GM12878 (cell line): ENCODE results near the gene OR7D2. TPM values are rescaled to one million over a fixed set of nuclear protein-coding genes. Genes with fewer than 3 reads are reported as not detected.

ENCODE experiments used
- ATAC-seq: fragments of 200-7000 bp; cut with Tn5 transposase; 3 replicates; pipeline ENCODE4 v1.9.1; 2020; ENCODE audit warnings: mild to moderate bottlenecking, moderate library complexity
- BruUV-seq: library from RNA; stranded (reverse); fragments of 400-500 nt; replicated peaks from 2 replicates; lab custom pipeline; 2021; lab: Mats Ljungman, UMichigan
- CTCF ChIA-PET: fragments of 300-600 bp; sonication (Branson Sonifier 250); formaldehyde crosslinking; extraction: SDS; loops from one replicate; lab custom pipeline; 2021; ENCODE audit warnings: inconsistent platforms; lab: Yijun Ruan, JAX
- POLR2A ChIA-PET: fragments of 350-600 bp; formaldehyde crosslinking; extraction: SDS; loops from one replicate; lab custom pipeline; 2021; ENCODE audit warnings: inconsistent platforms; lab: Charles Lee
- RAD21 ChIA-PET: fragments of 300-600 bp; sonication (Branson Sonifier 250); formaldehyde crosslinking; loops from one replicate; lab custom pipeline; 2023; ENCODE audit warnings: antibody characterized with exemption; ENCODE audit not compliant: unreplicated experiment; lab: Charles Lee
- SMC1A ChIA-PET: fragments of 300-600 bp; sonication (Branson Sonifier 250); formaldehyde crosslinking; loops from one replicate; lab custom pipeline; 2023; ENCODE audit not compliant: unreplicated experiment, uncharacterized antibody; lab: Charles Lee
- DNase-seq: peaks from one replicate; pipeline ENCODE4 v3.0.0-alpha.2; 2011; ENCODE audit warnings: low read depth, low spot score
- FAIRE-seq: peaks from 3 replicates; lab custom pipeline; 2011; peaks lifted over from hg19 to GRCh38; lab: Jason Lieb, UNC
- H2AFZ ChIP-seq: 2 replicates; pipeline ENCODE4 v1.6.0; 2011; ENCODE audit warnings: low read depth, low read length, control low read depth; ENCODE audit not compliant: control insufficient read depth
- H3K27ac ChIP-seq: 2 replicates; pipeline ENCODE4 v1.5.1; 2011; ENCODE audit warnings: control low read depth; ENCODE audit not compliant: control insufficient read depth, insufficient read depth
- H3K27me3 ChIP-seq, 2 experiments: replicated peaks in 1 of 2; 2 replicates each; pipeline versions ENCODE4 v1.6.0 to v1.6.1; 2011; ENCODE audit warnings: low read length in 1 of 2; ENCODE audit not compliant: control insufficient read depth in 2 of 2, insufficient read depth in 2 of 2
- H3K36me3 ChIP-seq, 2 experiments: 2 replicates each; pipeline ENCODE4 v1.5.1; 2011; ENCODE audit warnings: low read length in 1 of 2; ENCODE audit not compliant: control insufficient read depth in 2 of 2, insufficient read depth in 2 of 2
- H3K4me1 ChIP-seq: 2 replicates; pipeline ENCODE4 v1.6.1; 2011; ENCODE audit warnings: mild to moderate bottlenecking, low read length, moderate library complexity, mixed read lengths; ENCODE audit not compliant: control insufficient read depth, insufficient read depth
- H3K4me2 ChIP-seq: 2 replicates; pipeline ENCODE4 v1.6.0; 2011; ENCODE audit warnings: control low read depth; ENCODE audit not compliant: control insufficient read depth, insufficient read depth
- H3K4me3 ChIP-seq: fragments of 200-600 bp; sonication (generic); 2 replicates; pipeline ENCODE4 v1.5.1; 2016
- H3K79me2 ChIP-seq: 2 replicates; pipeline ENCODE4 v1.6.0; 2011; ENCODE audit warnings: low read length; ENCODE audit not compliant: control insufficient read depth, insufficient read depth
- H3K9ac ChIP-seq: 2 replicates; pipeline ENCODE4 v1.8.0; 2011; ENCODE audit warnings: low read length, control low read depth, mixed read lengths; ENCODE audit not compliant: control insufficient read depth, insufficient read depth
- H3K9me3 ChIP-seq: replicated peaks from 3 replicates; pipeline ENCODE4 v1.5.1; 2011; ENCODE audit warnings: mild to moderate bottlenecking, low read length; ENCODE audit not compliant: control insufficient read depth, insufficient read depth
- H4K20me1 ChIP-seq: 2 replicates; pipeline ENCODE4 v1.6.0; 2011; ENCODE audit not compliant: control insufficient read depth, insufficient read depth
- CREB1 ChIP-seq: IDR thresholded peaks from 2 replicates; pipeline ENCODE4 v1.6.1; 2012; ENCODE audit warnings: low read depth, mild to moderate bottlenecking, inconsistent platforms
- EED ChIP-seq: sonication (generic); IDR thresholded peaks from 2 replicates; pipeline ENCODE4 v1.6.1; 2016; ENCODE audit warnings: antibody characterized with exemption, low read depth
- IKZF1 ChIP-seq: fragments of 450-650 bp; conservative IDR thresholded peaks from 2 replicates; pipeline ENCODE4 v1.6.1; 2017; ENCODE audit warnings: antibody characterized with exemption, mild to moderate bottlenecking
- IKZF2 ChIP-seq, 2 experiments: fragments of 450-650 bp; IDR thresholded peaks; 2 replicates each; pipeline ENCODE4 v1.6.1; 2017; ENCODE audit warnings: mild to moderate bottlenecking in 2 of 2, moderate library complexity in 2 of 2
- PRDM15 ChIP-seq: fragments of 450-650 bp; formaldehyde crosslinking; IDR thresholded peaks from 2 replicates; pipeline ENCODE4 v1.4.0; 2020; ENCODE audit warnings: mild to moderate bottlenecking, moderate library complexity
- RUNX3 ChIP-seq: IDR thresholded peaks from 2 replicates; pipeline ENCODE4 v1.6.1; 2012; ENCODE audit warnings: low read length, inconsistent platforms
- SPI1 ChIP-seq: IDR thresholded peaks from 2 replicates; pipeline ENCODE4 v1.6.1; 2011; ENCODE audit warnings: low read depth, mild to moderate bottlenecking, low read length, moderate library complexity, borderline replicate concordance; ENCODE audit not compliant: insufficient read depth
- SUZ12 ChIP-seq: fragments of 200-600 bp; sonication (generic); IDR thresholded peaks from one replicate; pipeline ENCODE4 v1.6.1; 2018; ENCODE audit warnings: antibody characterized with exemption, mild to moderate bottlenecking; ENCODE audit not compliant: unreplicated experiment
- USF2 ChIP-seq: IDR thresholded peaks from 2 replicates; pipeline ENCODE4 v1.6.1; 2011; ENCODE audit warnings: low read depth, low read length, improper control_type of control experiment, borderline replicate concordance
- ZBTB4 ChIP-seq: fragments of 450-650 bp; formaldehyde crosslinking; IDR thresholded peaks from 2 replicates; pipeline ENCODE4 v1.4.0; 2022; ENCODE audit warnings: mild to moderate bottlenecking, moderate library complexity
- WGBS: methylation state at CpG from one replicate; pipeline ENCODE4 v1.1.6; 2016; ENCODE audit warnings: low lambda C conversion rate; ENCODE audit not compliant: insufficient replicate concordance, insufficient coverage; ENCODE audit errors: missing lambda C conversion rate; 5-methylcytosine and 5-hydroxymethylcytosine counted together
- in situ Hi-C: fragments of 300-500 bp; cut with MboI; formaldehyde crosslinking; loops from 9 replicates; pipeline ENCODE4 v1.14.3; 2018; ENCODE audit warnings: mixed read lengths
- intact Hi-C: fragments of 100-400 bp; cut with micrococcal nuclease; formaldehyde crosslinking; loops from one replicate; pipeline ENCODE4 v1.14.2; 2022; ENCODE audit not compliant: unreplicated experiment
- polyA plus RNA-seq, 11 experiments: library from polyadenylated mRNA; depleted of rRNA in 4 of 11; unstranded in 6 of 11; stranded (reverse) in 5 of 11; fragments of >200 nt; fragmentation: Nextera tagmentation in 4 of 11; fragmentation: Illumina TruSeq in 1 of 11; extraction: Ambion mirVana in 4 of 11; extraction: Trizol in 1 of 11; gene quantifications; 1 replicate in 1 of 11; 2 replicates in 10 of 11; pipeline versions ENCODE4 v1.2.1 to v1.2.3, GENCODE V29; 2011 to 2016; ENCODE audit warnings: inconsistent platforms in 2 of 11, missing spikeins in 2 of 11, low read depth in 1 of 11
- total RNA-seq, 4 experiments: library from RNA; depleted of rRNA in 3 of 4; stranded (reverse); fragments of >200 nt in 3 of 4; fragmentation: Illumina TruSeq in 1 of 4; extraction: Trizol in 1 of 4; gene quantifications; 2 replicates each; pipeline versions ENCODE4 v1.2.1 to v1.2.3, GENCODE V29; 2013 to 2021
- TF ChIP-seq, protein P1 (sequence below): fragments of 450-650 bp; formaldehyde crosslinking; IDR thresholded peaks from 2 replicates; pipeline ENCODE4 v1.5.0; 2022; ENCODE audit warnings: mild to moderate bottlenecking, missing genetic modification characterization

Gene OR7D2
- total and polyA plus RNA-seq, 10 of the 15 experiments (the other 5 are each of a cell fraction or from before 2014, with no cell fraction given): 0.04 TPM; not detected in 9

GRCh38 chr19:9130965-9131364, 47.8 kb upstream of the OR7D2 start:
- DNase-seq (no peak), FAIRE-seq (no peak), ATAC-seq (no peak)
- ChIA-PET CTCF (no interaction called here), SMC1A (no interaction called here), POLR2A (no interaction called here), RAD21 (interaction anchor here (0.6 kb wide), 1 partner anchor 146 kb away, joined by 3 read pairs; no protein-coding TSS in a partner anchor)
- Histone ChIP-seq H3K9ac (no peak overlapping the region), H3K27ac (no peak overlapping the region), H3K4me3 (no peak overlapping the region), H3K4me1 (no peaks in the 10 kb centered on the region), H2AFZ (no peak overlapping the region), H3K4me2 (no peak overlapping the region), H3K79me2 (no peaks in the 10 kb centered on the region), H3K27me3 (no peaks in the 10 kb centered on the region), H4K20me1 (no peaks in the 10 kb centered on the region), H3K9me3 (no peaks in the 10 kb centered on the region; the same call in 2 of the 3 replicates), H3K36me3 (no peaks in the 10 kb centered on the region)
- in situ Hi-C loops: loop anchor here (10.0 to 25.0 kb wide), 3 partner anchors 494 to 1106 kb away; partner anchors contain the start of genes S1PR2 and ZNF561
- BruUV-seq: no TSS peak
- TF ChIP-seq SUZ12 (no peak), RUNX3 (peak; percentile 58), IKZF1 (peak; percentile 58), IKZF2 (IDR thresholded peaks at IDR 0.05) (peak; percentile 48 to 53; a peak in 2 of 4 replicates), PRDM15 (CRISPR knock-in tag) (no peak), USF2 (no peak), ZBTB4 (CRISPR knock-in tag) (no peak), CREB1 (no peak), SPI1 (0 out of 2 replicates have a peak, but pooled peaks have one; percentile 32), EED (peak; percentile 48; the same call in 1 of the 2 replicates)
- TF ChIP-seq, protein P1, sequence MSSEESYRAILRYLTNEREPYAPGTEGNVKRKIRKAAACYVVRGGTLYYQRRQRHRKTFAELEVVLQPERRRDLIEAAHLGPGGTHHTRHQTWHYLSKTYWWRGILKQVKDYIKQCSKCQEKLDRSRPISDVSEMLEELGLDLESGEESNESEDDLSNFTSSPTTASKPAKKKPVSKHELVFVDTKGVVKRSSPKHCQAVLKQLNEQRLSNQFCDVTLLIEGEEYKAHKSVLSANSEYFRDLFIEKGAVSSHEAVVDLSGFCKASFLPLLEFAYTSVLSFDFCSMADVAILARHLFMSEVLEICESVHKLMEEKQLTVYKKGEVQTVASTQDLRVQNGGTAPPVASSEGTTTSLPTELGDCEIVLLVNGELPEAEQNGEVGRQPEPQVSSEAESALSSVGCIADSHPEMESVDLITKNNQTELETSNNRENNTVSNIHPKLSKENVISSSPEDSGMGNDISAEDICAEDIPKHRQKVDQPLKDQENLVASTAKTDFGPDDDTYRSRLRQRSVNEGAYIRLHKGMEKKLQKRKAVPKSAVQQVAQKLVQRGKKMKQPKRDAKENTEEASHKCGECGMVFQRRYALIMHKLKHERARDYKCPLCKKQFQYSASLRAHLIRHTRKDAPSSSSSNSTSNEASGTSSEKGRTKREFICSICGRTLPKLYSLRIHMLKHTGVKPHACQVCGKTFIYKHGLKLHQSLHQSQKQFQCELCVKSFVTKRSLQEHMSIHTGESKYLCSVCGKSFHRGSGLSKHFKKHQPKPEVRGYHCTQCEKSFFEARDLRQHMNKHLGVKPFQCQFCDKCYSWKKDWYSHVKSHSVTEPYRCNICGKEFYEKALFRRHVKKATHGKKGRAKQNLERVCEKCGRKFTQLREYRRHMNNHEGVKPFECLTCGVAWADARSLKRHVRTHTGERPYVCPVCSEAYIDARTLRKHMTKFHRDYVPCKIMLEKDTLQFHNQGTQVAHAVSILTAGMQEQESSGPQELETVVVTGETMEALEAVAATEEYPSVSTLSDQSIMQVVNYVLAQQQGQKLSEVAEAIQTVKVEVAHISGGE (CRISPR knock-in tag): no peak
- intact Hi-C loops: loop anchor here (10.0 kb wide), 1 partner anchor 174 kb away; the partner anchor contains the start of gene ZNF699
- 50% methylated on average over 1 of the region's 1 CpG for WGBS
